T-helper 1 cell treated with Interleukin-12 subunit alpha and Interleukin-12 subunit beta and Interleukin-4 antibody, amounts not matched to agents 30 ng/mL and 1 ng/mL, for 36 hours (primary cell): ENCODE data around the gene ELL2. TPM values are rescaled to one million over a fixed set of nuclear protein-coding genes. Genes with fewer than 3 reads are reported as not detected.
"Not testable (repeated sequence)": the region's sequence is repeated elsewhere in the genome, so short reads cannot be mapped to it uniquely, and the experiment has no call there.

Experiments
- intact Hi-C: fragments of 100-400 bp; cut with micrococcal nuclease; formaldehyde crosslinking; loops from one replicate; pipeline ENCODE4 v1.15.1; 2024
- total RNA-seq: library from RNA; stranded (reverse); gene quantifications from 2 replicates; pipeline ENCODE4 v1.2.3, GENCODE V29; 2022

ELL2 gene
- total RNA-seq, 1 donor from 2014 or later: 84.3 TPM

DNA sequence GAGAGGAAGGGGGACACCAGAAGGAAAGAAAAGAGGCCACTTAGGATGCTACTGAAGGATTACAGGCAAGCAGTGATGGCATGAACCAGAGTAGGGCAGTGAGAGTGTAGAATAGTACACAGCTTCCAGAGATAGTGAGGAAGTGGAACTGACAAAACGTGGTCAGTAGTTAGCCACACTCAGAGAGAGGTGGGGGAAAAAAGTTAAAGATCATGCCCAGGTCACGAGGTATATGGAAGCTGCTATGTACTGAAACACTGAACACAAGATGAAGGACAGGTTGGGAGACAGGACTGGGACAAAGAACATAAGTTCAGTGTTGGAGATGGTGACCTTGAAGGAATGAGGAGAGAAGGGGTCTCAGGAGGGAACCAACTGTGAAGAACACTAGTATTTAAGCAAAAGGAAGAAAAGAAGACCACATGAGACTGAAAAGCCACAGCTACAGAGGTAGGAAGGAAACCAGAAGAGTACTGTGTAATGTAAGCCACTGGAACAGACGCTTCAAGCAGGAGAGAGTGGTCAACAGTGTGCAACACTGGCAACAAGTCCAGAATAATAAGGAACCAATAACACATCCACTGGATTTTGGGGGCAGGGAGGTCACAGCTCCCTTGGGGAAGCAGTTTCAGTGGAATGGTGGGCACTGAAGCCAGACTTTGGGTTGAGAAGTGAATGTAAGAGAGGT is 45.5 kb downstream of the ELL2 start:
- intact Hi-C loops: loop anchor here (1.0 kb wide), 1 partner anchor 10 kb away; no protein-coding TSS in a partner anchor

DNA sequence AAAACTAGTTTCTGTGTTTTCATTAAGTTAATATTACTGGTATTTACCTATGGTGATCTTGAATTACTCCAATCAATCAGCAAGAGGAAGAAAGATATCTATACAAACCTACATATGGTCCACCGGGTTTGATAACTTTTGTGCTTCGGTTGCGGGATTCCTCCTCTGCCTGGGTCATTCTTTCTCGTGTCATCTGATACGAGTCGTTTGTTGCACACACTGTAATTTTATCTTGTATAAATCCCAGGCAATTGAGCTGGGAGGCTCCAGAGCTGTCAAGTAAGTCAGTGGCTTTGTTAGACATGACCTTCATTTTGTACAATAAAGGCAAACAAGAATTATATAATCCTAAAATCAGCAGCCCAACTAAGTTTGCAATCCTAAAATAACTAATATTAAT is 48.0 kb downstream of the ELL2 start:
- intact Hi-C loops: no loop called here

DNA sequence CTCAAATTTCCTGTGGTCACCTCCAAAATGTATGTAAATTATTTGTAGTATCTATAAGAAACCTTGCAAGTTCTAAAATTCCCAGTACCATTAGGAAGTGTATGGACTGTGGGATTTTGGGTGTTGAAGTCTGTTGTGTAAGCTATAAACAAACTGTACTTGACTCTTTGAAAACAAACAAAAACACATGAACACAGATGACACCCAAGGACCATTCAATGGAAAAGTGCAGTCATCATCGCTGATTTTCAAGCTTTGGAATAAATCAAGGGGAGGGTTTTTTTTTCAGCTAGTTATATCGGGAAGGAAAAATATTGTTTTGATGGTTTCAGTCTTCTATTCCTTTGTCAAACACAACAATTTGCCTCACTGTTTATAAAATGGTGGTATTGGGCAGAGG is 49.6 kb downstream of the ELL2 start:
- intact Hi-C loops: no loop called here

DNA sequence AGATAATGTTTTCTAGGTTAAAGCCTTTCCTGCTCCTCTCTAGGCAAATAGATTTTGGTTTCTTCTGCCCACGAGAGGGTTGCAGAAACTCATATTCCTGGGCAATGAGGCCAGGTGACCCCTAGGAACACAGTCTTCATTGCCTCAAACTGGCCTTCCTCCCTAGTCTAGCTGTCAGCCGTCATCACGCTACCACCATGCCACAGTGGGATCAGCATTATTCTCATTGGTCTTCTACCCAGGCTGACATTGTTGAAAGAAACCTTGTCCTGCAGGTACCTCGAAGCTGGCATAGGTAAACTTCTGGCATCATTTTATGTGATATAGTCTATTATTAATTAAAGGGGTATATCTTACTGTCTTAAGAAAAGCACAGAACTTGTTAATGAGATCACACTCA is 51.1 kb downstream of the ELL2 start:
- intact Hi-C loops: no loop called here

DNA sequence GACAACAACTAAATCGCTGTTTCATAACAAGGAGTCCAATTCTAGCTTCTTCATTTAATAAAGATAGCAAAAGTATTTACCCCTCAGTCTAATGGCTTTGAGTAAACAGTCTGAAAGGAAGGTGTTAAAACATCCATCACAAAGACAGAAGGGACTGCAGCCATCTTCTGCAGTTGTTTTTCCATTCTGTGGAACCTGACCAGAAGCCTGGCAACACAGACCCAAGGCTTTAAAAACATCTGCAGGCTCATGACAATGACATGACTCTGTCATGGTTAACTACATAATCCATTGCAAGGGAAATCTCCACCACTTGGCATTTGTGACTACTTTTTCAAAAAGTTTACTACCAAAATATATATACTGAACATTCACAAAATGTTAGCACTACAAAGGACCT is 51.9 kb downstream of the ELL2 start:
- intact Hi-C loops: no loop called here

DNA sequence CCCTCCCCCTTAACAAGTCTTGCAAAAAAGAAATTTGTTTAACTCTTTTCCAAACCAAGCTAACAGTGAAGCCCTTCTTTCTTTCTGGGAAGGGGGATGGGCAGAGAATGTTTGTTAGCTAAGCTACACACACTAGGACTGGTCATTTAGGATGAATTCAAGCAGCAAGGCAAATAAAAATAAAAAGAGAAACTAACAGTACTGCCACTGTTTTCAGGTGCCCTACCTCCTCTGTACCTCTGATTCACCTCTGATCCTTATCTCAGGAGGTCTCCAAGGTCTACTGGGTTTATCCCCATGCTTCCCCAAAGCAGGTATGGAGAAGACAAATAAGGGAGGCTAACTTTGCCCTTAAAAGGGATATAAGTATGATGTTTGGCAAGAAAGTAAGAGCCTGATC is 52.9 kb downstream of the ELL2 start:
- intact Hi-C loops: no loop called here

DNA sequence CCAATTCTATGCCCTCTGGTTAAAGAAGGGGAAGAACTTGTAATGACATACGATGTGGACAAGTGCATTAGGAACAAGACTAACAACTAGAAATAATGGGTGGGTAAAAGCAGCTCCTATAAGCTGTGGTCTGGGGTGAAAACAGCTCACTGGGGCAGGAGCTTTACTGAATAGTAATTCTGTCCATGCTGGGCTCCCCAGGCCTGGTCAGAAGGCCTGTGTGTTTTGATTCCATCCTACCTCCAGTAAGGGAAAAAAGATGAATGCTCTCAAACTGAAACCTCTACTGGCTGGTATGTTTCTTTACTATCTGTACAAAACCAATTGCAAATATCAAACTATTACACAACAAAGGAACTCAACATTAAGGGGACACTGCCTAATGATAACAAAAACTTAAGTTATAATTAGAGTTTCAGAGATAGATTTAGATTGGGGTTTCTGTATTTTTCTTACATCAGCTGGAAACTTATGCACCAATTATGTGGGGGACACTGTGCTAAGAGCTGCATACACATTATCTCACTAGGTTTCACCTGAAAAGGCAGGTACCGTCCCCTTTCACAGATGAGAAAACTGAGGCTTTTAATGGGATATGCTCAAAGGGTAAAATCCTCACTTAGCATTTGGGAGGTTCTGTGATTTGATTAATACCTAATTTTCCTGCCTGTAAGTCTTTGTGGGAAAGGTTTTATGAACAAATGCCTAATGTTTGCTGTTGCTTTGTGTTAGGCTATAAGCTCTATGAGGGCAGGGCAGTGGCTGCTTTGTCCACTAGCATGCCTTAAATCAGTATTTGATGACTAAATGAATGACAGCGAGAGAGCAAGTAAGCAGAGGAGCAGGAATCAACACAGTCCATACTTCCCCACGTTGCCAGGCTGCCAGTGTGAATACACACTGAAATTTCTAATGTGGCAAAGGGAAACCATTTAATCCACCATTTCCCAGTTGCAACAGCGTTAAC is 53.6 kb downstream of the ELL2 start:
- intact Hi-C loops: no loop called here

DNA sequence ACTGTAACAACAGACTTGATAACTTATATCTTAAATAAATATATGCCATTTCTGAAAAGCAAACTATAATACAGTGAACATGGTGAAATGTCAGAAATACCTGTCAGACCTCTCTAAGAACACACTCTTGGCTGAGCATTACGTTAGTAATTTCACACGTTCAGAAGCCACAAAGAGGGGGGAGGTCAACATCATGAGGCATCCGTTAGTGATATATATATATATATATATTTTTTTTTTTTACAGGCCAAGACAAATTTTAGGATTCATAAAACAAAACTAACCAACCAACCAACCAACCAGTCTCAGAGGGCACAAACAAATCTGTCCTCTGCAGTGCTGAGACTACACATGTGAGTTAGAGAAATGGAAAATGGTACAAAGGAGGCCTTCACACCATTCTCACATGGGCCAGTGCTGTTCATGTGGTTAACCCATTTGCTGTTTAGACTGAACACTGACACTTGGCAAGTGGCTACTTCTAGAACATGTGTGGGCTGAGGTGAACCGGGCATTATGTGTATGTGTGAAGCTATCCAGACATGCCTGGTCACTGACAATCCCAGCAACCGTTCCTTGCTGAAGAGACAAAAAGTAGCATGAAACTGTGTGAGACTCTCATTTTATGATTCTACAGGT is 54.5 kb downstream of the ELL2 start:
- intact Hi-C loops: no loop called here

DNA sequence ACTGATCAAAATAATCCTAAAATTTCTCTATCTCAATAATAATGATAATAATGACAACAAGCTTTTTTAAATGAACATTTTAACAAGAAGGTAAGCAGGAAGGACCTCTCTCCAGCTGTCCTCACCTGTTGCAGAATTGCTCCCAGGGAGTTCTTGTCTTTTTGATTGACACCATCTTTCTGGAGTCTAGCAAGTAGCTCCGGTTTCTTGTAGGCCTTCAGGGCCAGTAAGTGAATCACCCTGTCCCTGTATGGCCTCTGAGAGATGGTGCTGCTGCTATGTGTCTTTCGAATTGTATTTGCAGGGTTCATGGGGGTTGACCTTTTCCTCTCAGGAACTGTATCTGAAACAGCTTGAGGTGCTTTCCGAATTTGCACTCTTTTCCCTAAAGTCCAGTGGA is 55.3 kb downstream of the ELL2 start:
- intact Hi-C loops: not testable (repeated sequence)

DNA sequence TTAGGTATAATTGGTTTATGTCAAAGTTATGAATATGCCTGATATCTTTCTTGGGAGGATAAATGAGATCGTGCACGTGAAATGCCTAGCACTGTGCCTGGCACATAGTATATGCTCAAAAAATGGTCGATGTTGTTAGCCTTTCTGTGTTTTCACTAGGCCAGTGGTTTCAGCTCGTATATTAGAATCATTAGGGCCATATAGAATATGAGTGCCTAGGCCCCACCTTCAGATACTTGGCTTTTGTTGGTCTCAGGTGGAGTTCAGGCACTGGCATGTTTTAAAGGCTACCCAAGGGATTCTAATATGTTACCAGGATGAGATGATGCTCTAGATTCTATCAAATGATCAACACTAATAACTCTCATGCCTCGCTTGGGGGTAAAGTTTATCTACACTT is 56.8 kb downstream of the ELL2 start:
- intact Hi-C loops: no loop called here

DNA sequence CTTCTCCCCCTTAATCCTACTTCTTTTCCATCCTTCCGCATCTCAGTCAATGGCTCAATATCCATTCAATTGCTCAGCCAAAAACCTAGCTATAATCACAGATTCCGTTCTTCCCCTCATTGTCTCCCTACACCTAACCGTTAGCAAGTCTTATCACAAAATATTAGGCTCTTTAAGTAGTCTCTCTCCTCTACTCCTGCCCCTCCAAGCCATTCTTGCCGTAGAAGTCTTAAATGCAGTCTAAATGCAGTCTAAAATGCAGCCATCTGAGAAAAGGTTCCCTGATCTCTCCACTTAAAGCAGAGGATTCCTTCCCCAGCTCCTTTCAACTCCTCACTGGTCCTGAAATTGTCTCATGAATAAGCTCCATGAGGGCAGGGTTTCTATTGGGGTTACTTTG is 57.8 kb downstream of the ELL2 start:
- intact Hi-C loops: no loop called here

DNA sequence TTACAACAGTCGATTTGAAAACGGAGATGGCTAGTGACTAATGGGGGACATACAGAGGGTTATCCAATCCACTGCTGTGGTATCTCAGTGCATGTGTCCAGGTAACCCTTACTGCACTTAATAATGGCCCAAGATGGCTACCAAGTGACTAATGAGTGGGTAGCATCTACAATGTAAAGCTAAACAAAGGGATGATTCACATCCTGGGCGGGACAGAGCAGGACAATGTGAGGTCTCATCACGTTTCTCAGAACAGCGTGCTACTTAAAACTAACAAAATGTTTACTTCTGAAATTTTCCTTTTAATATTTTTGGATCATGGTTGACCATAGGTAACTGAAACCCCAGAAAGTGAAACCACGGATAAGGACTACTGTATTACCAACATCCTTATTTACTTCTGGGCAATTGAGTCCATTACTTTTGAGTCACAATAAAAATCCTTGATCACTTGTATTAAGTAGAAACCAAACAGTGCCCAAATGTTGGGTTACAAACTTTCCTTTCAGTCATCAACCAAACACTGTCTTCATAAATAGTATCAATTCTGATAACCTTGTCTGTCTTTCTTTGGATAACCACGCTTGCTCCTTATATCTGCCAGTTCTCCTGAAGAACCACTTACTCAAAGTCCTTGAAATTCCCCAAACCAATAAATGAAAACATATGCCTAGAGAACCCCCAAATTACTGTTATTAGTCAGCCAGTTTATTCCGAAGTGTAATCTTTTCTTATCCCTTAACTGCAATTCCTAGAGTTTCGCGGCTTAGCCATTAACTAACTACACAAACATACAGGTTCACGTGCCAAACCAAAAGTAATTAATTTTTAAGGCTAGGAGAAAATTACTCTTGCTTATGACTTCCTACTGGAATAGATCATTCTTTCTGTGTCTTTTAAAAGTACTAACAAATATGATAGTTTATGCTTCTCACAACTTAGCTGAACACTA is 59.7 kb downstream of the ELL2 start:
- intact Hi-C loops: no loop called here

DNA sequence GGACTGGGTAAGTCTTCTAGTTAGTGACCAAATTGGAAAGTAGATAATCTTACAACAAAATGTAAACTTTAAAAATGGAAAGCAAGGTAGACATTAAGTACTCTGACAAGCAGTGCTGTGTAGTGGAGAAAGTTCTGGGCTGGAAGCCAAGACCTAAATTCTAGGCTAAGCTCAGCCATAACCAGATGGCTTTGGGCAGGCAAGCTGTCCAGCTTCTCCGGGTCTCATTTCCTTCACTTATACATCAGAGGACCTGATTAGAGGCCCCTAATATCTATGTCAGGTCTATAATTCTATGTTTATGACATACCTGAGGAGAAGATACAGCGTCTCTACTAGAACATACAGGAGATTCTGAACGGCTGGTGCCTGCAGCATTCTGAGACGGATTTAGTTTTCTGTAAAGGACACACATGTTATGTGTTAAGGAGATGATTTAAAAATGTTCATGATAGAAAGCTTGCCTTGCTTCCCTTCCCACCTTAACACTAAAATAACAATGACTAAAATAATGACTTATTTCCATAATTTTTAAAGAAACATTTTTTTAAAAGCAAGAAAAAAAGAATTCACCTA is 61.2 kb downstream of the ELL2 start:
- intact Hi-C loops: no loop called here

DNA sequence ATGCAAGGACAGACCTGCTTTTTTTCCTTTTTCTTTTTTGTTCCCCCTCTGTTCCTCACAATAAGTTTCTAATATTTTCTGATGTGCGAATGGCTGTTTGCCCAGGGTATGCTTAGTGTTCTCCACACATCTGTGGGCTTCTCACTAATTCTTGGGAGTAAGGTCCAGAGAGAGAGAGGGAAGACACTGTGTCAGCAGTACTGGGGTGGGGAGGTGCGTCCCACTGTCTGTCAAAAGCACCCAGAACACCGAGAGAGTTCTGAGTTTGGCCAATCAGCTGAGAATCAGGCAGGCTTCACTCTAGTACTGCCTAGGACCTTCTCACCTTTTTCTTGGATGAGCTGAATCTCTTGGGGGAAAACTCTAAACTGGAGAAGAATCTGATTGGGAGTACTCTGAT is 61.8 kb downstream of the ELL2 start:
- intact Hi-C loops: no loop called here

DNA sequence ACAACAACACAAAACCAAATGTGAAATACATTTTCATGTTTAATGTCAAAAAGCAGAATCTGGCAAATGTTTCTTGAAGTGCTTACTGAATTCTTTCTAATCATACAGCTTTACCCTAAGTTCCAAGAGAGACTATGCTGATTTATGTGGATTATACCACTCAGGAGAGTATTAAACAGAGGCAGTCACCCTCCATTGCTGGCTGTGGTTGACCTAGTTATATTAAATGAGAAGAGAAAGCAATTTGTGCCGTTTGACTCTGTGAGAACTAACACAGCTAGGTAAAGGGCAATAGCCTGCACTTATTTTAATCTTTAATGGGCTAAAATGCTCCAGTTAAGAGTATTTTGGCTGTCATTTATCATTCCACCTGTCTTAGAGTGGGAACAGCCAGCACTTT is 62.6 kb downstream of the ELL2 start:
- intact Hi-C loops: no loop called here

DNA sequence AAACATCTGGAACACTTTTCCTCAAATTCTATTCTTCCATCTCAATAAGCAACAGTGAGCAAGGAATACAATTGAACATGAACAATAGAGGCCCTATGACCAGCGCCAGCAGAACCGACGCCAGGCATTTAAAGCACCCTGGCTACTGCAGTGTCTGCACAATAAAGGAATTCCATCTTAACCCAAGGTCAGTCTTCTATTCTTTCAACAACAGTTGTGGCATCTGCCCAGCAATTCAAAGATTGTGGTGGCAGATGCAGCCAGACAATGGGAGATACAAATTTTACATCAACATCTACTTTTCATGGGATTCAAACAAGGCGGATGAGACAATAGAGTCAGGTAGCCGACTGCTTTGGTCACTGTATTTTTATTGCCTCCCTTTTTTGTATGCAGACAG is 65.9 kb downstream of the ELL2 start:
- intact Hi-C loops: no loop called here

DNA sequence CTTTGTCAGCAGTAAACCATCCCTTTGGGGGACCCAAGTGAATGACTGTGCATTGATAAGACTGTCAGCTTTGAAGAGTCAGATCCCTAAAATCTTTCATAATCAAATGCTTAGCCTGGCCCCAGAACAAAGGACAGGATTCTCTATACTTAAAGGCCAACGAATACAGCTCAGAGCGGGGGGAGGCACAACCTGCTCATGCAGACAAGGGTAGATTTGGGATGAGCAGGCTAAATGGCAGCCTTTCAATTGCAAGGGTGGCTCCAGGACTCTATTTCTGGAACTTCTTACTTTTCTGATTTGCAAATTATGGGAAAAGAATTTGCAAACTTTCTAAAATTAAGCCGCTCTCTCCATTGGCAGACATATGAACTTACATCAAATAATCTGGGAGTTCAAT is 66.4 kb downstream of the ELL2 start:
- intact Hi-C loops: no loop called here

DNA sequence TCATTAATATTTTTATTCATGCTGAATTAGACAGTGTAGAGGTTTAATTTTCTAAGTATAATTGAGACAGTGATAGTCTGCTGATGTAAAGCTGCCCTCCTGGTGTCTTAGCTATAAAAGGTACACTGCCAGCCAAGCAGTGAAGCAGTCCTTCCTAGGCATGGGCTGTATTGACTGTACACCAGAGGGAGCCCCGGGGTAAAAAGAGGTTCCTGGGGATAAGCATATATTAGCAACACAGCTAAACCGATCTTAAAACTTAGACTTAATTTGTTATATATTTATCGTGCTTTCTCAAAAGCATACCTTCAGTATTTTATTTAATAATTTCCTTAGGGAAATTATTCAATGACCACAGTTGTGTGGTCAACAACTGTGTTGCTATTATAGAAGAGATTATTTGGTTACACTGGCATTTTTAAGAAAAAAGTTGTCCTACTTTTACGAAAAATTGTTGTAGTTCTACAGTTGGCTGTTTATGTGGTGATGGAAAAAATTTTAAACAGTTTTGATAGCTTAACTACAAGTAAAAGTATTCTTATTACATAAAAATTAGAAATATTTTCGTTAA is 68.8 kb downstream of the ELL2 start:
- intact Hi-C loops: loop anchor here (1.0 kb wide), 3 partner anchors 34 to 443 kb away; no protein-coding TSS in a partner anchor

DNA sequence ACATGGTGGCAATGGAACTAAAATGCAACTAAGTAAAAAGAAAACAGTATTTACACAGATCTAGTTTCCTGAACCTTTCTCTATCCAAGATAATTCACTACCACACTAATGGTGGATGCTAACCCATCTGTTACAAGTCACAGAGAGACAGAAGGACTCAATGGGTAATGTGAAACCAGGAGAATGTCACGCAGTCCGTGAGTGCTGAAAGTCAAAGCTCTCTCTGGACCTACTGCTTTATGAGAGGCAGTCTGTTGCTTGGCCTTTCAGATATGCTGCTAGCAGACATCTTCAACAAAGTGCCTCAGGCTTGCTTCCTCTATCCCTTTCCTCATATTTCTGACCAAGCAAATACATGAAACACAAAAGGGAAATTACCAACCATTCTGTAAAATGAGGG is 70.2 kb downstream of the ELL2 start:
- intact Hi-C loops: no loop called here

DNA sequence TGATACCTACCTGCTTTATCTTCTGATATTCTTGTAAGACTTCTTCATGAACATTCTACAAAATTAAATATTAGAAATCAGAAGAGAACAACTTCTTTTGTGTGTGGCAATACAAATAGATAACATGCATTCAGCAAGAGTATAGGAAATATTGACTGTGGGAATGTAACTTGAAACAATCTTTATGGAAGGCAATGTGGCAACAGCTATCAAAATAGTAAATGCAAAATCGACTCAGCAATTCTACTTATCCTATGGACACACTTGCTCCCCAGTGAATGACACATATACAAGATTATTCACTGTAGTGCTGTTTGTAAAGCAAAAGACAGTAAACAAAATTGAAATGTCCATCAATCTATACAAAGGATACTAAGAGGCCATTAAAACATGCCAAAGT is 72.6 kb downstream of the ELL2 start:
- intact Hi-C loops: no loop called here
